Smooth muscle cell (in vitro differentiated cells): Measurements from ENCODE around the gene SYTL3. TPM values are rescaled to one million over a fixed set of nuclear protein-coding genes. Genes with fewer than 3 reads are reported as not detected.

Source experiments
- DNase-seq: peaks from one replicate; lab custom pipeline; 2025; ENCODE audit not compliant: unreplicated experiment; lab: John Stamatoyannopoulos, UW
- H2AFZ ChIP-seq: fragments of 200-600 bp; sonication (generic); 2 replicates; pipeline ENCODE4 v1.6.0; 2016; ENCODE audit warnings: antibody characterized with exemption, low read depth, mild to moderate bottlenecking
- H3F3A ChIP-seq: fragments of 200-600 bp; sonication (generic); 2 replicates; pipeline ENCODE4 v1.6.0; 2017; ENCODE audit warnings: antibody characterized with exemption, low read depth
- H3K27ac ChIP-seq: fragments of 200-600 bp; sonication (generic); 2 replicates; pipeline ENCODE4 v1.5.1; 2016; ENCODE audit warnings: low read depth, mild to moderate bottlenecking
- H3K27me3 ChIP-seq: fragments of 200-600 bp; sonication (generic); 2 replicates; pipeline ENCODE4 v1.6.1; 2016; ENCODE audit warnings: low read depth, mild to moderate bottlenecking
- H3K36me3 ChIP-seq: fragments of 200-600 bp; sonication (generic); 2 replicates; pipeline ENCODE4 v1.5.1; 2016; ENCODE audit warnings: low read depth
- H3K4me1 ChIP-seq: fragments of 200-600 bp; sonication (generic); 2 replicates; pipeline ENCODE4 v1.5.1; 2016; ENCODE audit warnings: low read depth
- H3K4me2 ChIP-seq: fragments of 200-600 bp; sonication (generic); 2 replicates; pipeline ENCODE4 v1.6.0; 2016; ENCODE audit warnings: mild to moderate bottlenecking
- H3K4me3 ChIP-seq: fragments of 200-600 bp; sonication (generic); 2 replicates; pipeline ENCODE4 v1.5.1; 2016; ENCODE audit warnings: mild to moderate bottlenecking
- H3K79me2 ChIP-seq: fragments of 200-600 bp; sonication (generic); 2 replicates; pipeline ENCODE4 v1.6.0; 2016; ENCODE audit warnings: low read depth, mild to moderate bottlenecking
- H3K9ac ChIP-seq: fragments of 200-600 bp; sonication (generic); 2 replicates; pipeline ENCODE4 v1.6.0; 2016; ENCODE audit warnings: low read depth
- H3K9me3 ChIP-seq: fragments of 200-600 bp; sonication (generic); replicated peaks from 2 replicates; pipeline ENCODE4 v1.5.1; 2016; ENCODE audit warnings: low read depth
- H4K20me1 ChIP-seq: fragments of 200-600 bp; sonication (generic); 2 replicates; pipeline ENCODE4 v1.6.0; 2016; ENCODE audit warnings: low read depth
- WGBS: methylation state at CpG from one replicate; pipeline ENCODE4 v1.1.7; 2016; ENCODE audit warnings: low lambda C conversion rate; 5-methylcytosine and 5-hydroxymethylcytosine counted together
- polyA plus RNA-seq: library from polyadenylated mRNA; unstranded; fragments of >200 nt; fragmentation: Nextera tagmentation; extraction: Ambion mirVana; gene quantifications from 2 replicates; pipeline ENCODE4 v1.2.1, GENCODE V29; 2016
- total RNA-seq: library from RNA; depleted of rRNA; stranded (reverse); fragments of >200 nt; gene quantifications from 2 replicates; pipeline ENCODE4 v1.2.3, GENCODE V29; 2014
- TF ChIP-seq, protein P1 (sequence below): fragments of 200-600 bp; sonication (generic); IDR thresholded peaks from 2 replicates; pipeline ENCODE4 v1.5.1; 2017; ENCODE audit warnings: borderline replicate concordance, mild to moderate bottlenecking, antibody characterized with exemption; ENCODE audit not compliant: insufficient read depth, poor library complexity, severe bottlenecking

Gene SYTL3
- total and polyA plus RNA-seq, 2 experiments from 2014 or later = 0.13 to 1.2 TPM

DNA sequence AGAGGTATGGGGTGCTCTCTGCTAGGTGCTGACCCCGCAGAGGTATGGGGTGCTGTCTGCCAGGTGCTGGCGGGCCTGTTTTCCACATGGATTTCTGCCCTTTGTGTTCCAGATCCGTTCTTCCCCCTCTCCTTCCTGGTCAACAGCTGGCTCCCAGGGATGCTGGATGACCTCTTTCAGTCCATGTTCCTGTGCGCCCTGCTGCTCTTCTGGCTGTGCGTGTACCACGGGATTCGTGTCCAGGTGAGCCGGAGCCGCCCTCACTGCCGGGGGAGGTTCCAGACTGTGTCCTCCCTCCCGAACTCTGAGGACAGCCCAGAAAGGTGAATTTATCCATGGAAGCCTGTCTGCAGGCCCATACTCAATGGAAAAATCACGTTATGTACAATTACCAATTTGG lies 41.6 kb upstream of the SYTL3 start:
- WGBS = 98% methylated on average over 12 of the region's 12 CpGs
- peaks cover 3% of the 10 kb centered on the region for H3K4me1 ChIP-seq
- no peak overlapping the region for H2AFZ ChIP-seq
- peaks cover 19% of the 10 kb centered on the region for H4K20me1 ChIP-seq
- TF ChIP-seq, protein P1, sequence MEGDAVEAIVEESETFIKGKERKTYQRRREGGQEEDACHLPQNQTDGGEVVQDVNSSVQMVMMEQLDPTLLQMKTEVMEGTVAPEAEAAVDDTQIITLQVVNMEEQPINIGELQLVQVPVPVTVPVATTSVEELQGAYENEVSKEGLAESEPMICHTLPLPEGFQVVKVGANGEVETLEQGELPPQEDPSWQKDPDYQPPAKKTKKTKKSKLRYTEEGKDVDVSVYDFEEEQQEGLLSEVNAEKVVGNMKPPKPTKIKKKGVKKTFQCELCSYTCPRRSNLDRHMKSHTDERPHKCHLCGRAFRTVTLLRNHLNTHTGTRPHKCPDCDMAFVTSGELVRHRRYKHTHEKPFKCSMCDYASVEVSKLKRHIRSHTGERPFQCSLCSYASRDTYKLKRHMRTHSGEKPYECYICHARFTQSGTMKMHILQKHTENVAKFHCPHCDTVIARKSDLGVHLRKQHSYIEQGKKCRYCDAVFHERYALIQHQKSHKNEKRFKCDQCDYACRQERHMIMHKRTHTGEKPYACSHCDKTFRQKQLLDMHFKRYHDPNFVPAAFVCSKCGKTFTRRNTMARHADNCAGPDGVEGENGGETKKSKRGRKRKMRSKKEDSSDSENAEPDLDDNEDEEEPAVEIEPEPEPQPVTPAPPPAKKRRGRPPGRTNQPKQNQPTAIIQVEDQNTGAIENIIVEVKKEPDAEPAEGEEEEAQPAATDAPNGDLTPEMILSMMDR = no peak
- no peak overlapping the region for H3K27ac ChIP-seq
- no peak overlapping the region for H3K4me2 ChIP-seq
- no peak overlapping the region for H3K4me3 ChIP-seq
- H3K79me2 ChIP-seq = no peaks in the 10 kb centered on the region
- peaks cover 7% of the 10 kb centered on the region for H3K36me3 ChIP-seq
- DNase-seq = no peak
- H3K9ac ChIP-seq = no peak overlapping the region
- H3F3A ChIP-seq = peaks cover 4% of the 10 kb centered on the region
- no peaks in the 10 kb centered on the region for H3K27me3 ChIP-seq
- no peaks in the 10 kb centered on the region for H3K9me3 ChIP-seq

DNA sequence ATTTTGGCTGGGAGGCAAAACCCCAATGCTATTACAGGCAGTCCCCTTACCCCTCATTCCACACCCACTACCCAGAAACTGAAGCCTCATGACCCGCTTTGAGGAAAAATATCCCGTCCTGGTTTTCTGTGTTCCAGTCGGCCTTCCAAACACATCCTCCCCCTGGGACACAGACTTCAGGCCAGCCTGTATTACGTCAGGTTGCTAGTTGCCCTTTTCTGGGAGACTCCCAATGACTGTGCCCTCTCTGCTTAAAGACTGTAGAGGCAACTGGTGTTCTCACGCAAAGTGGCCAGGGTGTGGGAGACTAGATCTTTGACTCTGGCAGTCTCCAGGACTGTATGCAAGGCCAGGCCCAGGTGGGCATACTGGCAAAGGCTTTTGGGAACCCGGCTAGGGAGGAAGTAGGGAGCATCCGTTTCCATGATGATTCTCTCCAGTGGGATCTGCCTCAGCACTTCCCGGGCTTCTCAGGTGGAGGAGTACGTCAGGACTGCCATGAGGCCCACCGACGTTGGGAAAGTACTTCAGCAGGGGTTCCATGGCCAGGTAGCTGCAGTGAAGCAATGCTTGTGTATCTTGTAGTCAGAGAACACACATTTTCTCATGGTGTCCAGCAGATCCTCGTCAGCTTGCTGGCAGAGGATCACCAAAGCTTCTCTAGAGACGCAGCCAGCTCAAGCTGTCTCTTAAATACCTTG lies 40.2 kb upstream of the SYTL3 start:
- H3K4me1 ChIP-seq = peaks cover 3% of the 10 kb centered on the region
- no peak overlapping the region for H3K9ac ChIP-seq
- peaks cover 11% of the 10 kb centered on the region for H3K36me3 ChIP-seq
- H3F3A ChIP-seq = peaks cover 4% of the 10 kb centered on the region
- H3K9me3 ChIP-seq = no peaks in the 10 kb centered on the region
- H2AFZ ChIP-seq = no peak overlapping the region
- H3K27ac ChIP-seq = no peak overlapping the region
- no peak overlapping the region for H3K4me2 ChIP-seq
- no peak for DNase-seq
- WGBS = 95% methylated on average over 13 of the region's 13 CpGs
- peaks cover 14% of the 10 kb centered on the region for H4K20me1 ChIP-seq
- TF ChIP-seq, protein P1 = no peak
- no peak overlapping the region for H3K4me3 ChIP-seq
- no peaks in the 10 kb centered on the region for H3K27me3 ChIP-seq
- no peaks in the 10 kb centered on the region for H3K79me2 ChIP-seq

DNA sequence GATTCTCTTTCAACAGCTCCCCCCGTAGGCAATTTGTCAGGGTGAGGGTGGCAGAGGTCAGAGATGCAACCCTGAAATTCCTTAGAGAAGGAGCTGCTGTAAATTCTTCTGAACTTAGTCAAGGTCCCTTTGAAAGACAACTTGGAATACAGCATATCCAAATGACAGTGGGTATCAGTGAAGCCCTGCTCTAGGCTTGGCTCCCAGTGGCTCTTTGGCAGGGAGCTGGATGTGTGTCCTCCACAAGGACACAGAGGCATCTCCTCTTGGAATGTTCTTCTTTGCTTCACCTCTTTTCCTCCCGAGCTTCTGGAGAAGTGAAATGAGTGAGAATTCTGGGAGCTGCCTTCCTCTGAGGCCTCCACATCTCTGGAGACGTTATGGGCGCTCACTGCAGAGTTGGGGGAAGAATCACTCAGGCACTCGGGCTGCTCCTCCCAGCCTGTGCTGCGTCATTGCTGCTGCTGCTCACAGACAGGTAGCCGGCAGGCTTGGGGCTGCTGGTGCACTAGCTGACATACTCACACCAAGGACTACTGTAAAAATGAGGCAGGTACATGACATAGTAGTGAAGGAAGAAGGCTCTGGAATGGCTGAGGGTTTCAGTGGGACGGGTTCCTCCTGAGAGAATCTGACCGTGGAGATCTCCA lies 39.4 kb upstream of the SYTL3 start:
- H3K9me3 ChIP-seq = no peaks in the 10 kb centered on the region
- no peak overlapping the region for H3K4me2 ChIP-seq
- H3K27ac ChIP-seq = no peak overlapping the region
- peaks cover 12% of the 10 kb centered on the region for H4K20me1 ChIP-seq
- H3K27me3 ChIP-seq = no peaks in the 10 kb centered on the region
- peaks cover 3% of the 10 kb centered on the region for H3K4me1 ChIP-seq
- H3F3A ChIP-seq = peaks cover 4% of the 10 kb centered on the region
- no peak overlapping the region for H3K9ac ChIP-seq
- no peak for DNase-seq
- TF ChIP-seq, protein P1 = no peak
- no peak overlapping the region for H3K4me3 ChIP-seq
- H2AFZ ChIP-seq = no peak overlapping the region
- peaks cover 5% of the 10 kb centered on the region for H3K79me2 ChIP-seq
- WGBS = 65% methylated on average over 9 of the region's 9 CpGs
- peaks cover 11% of the 10 kb centered on the region for H3K36me3 ChIP-seq
